Muscle layer of duodenum (tissue), 2 donors: ENCODE measurements around the gene BBLN.

Experiments used
- H3K27ac ChIP-seq: one replicate; pipeline ENCODE4 v1.7.0; 2013; ENCODE audit warnings: mild to moderate bottlenecking, low read length
- H3K27me3 ChIP-seq: one replicate; pipeline ENCODE4 v1.7.0; 2013; ENCODE audit warnings: low read depth, mild to moderate bottlenecking, control low read depth, low read length
- H3K36me3 ChIP-seq, 2 donors: one replicate each; pipeline ENCODE4 v1.7.0; 2013; ENCODE audit warnings: low read length in 2 of 2, control low read depth in 1 of 2, mild to moderate bottlenecking in 1 of 2; ENCODE audit not compliant: insufficient read depth in 2 of 2, control insufficient read depth in 1 of 2
- H3K4me1 ChIP-seq, 2 donors: one replicate each; pipeline ENCODE4 v1.7.0; 2013; ENCODE audit warnings: low read length in 2 of 2, mild to moderate bottlenecking in 2 of 2, control low read depth in 1 of 2, moderate library complexity in 1 of 2; ENCODE audit not compliant: insufficient read depth in 2 of 2, control insufficient read depth in 1 of 2
- H3K4me3 ChIP-seq, 2 donors: one replicate each; pipeline ENCODE4 v1.7.0; 2013; ENCODE audit warnings: low read length in 2 of 2, low read depth in 1 of 2, mild to moderate bottlenecking in 1 of 2
- H3K9me3 ChIP-seq, 2 donors: one replicate each; pipeline ENCODE4 v1.7.0; 2013; ENCODE audit warnings: low read length in 2 of 2, control low read depth in 1 of 2, mild to moderate bottlenecking in 1 of 2; ENCODE audit not compliant: control insufficient read depth in 1 of 2
- donor health status: healthy.

BBLN gene

GRCh38 chr9:128203707-128204551, 43.9 kb downstream of the BBLN start:
- Histone ChIP-seq H3K36me3 (no peaks in the 10 kb centered on the region), H3K4me1 (peaks cover 0 to 12% of the 10 kb centered on the region in 2 donors), H3K4me3 (peak overlapping the region; percentile 55 to 73), H3K27me3 (peaks cover 14% of the 10 kb centered on the region), H3K27ac (no peak overlapping the region), H3K9me3 (no peaks in the 10 kb centered on the region)

- Histone ChIP-seq H3K27ac (no peak overlapping the region), H3K4me3 (peak overlapping the region; percentile 55 to 73), H3K4me1 (peaks cover 0 to 12% of the 10 kb centered on the region in 2 donors)
Measured at GRCh38 chr9:128204858-128205257, 44.8 kb downstream of the BBLN start.

GRCh38 chr9:128205296-128205944, 45.4 kb downstream of the BBLN start:
- H3K27ac ChIP-seq = no peak overlapping the region
- no peaks in the 10 kb centered on the region for H3K9me3 ChIP-seq
- no peaks in the 10 kb centered on the region for H3K36me3 ChIP-seq
- peaks cover 14% of the 10 kb centered on the region for H3K27me3 ChIP-seq
- no peak overlapping the region for H3K4me3 ChIP-seq
- H3K4me1 ChIP-seq = peaks cover 0 to 12% of the 10 kb centered on the region in 2 donors

More at GRCh38 chr9:128204858-128205257, 44.8 kb downstream of the BBLN start:
- Histone ChIP-seq H3K9me3 (no peaks in the 10 kb centered on the region), H3K36me3 (no peaks in the 10 kb centered on the region), H3K27me3 (peaks cover 14% of the 10 kb centered on the region)

GRCh38 chr9:128206484-128206883, 46.4 kb downstream of the BBLN start:
- Histone ChIP-seq H3K4me3 (no peak overlapping the region), H3K36me3 (no peaks in the 10 kb centered on the region), H3K27ac (no peak overlapping the region), H3K9me3 (no peaks in the 10 kb centered on the region), H3K4me1 (peaks cover 0 to 12% of the 10 kb centered on the region in 2 donors), H3K27me3 (peaks cover 14% of the 10 kb centered on the region)

- no peak overlapping the region for H3K4me3 ChIP-seq
- H3K27ac ChIP-seq = no peak overlapping the region
- no peaks in the 10 kb centered on the region for H3K9me3 ChIP-seq
- H3K27me3 ChIP-seq = peaks cover 14% of the 10 kb centered on the region
- H3K36me3 ChIP-seq = no peaks in the 10 kb centered on the region
- H3K4me1 ChIP-seq = peaks cover 0 to 12% of the 10 kb centered on the region in 2 donors
Measured at GRCh38 chr9:128206916-128207910, 47.1 kb downstream of the BBLN start.

- no peaks in the 10 kb centered on the region for H3K36me3 ChIP-seq
- peaks cover 0 to 12% of the 10 kb centered on the region in 2 donors for H3K4me1 ChIP-seq
- H3K27me3 ChIP-seq = peaks cover 14% of the 10 kb centered on the region
- H3K9me3 ChIP-seq = no peaks in the 10 kb centered on the region
- no peak overlapping the region for H3K4me3 ChIP-seq
- no peak overlapping the region for H3K27ac ChIP-seq
Measured at GRCh38 chr9:128208386-128208785, 48.3 kb downstream of the BBLN start.

- Histone ChIP-seq H3K27me3 (peaks cover 11% of the 10 kb centered on the region), H3K4me3 (no peak overlapping the region), H3K9me3 (no peaks in the 10 kb centered on the region), H3K27ac (no peak overlapping the region), H3K36me3 (no peaks in the 10 kb centered on the region), H3K4me1 (peaks cover 0 to 5% of the 10 kb centered on the region in 2 donors)
Measured at GRCh38 chr9:128208946-128209669, 49.0 kb downstream of the BBLN start.

- no peaks in the 10 kb centered on the region for H3K4me1 ChIP-seq
- H3K9me3 ChIP-seq = no peaks in the 10 kb centered on the region
- no peaks in the 10 kb centered on the region for H3K27me3 ChIP-seq
- no peak overlapping the region for H3K27ac ChIP-seq
- H3K4me3 ChIP-seq = no peak overlapping the region
- H3K36me3 ChIP-seq = no peaks in the 10 kb centered on the region
Measured at GRCh38 chr9:128211186-128211980, 51.3 kb downstream of the BBLN start.

- no peaks in the 10 kb centered on the region for H3K36me3 ChIP-seq
- no peak overlapping the region for H3K4me3 ChIP-seq
- no peaks in the 10 kb centered on the region for H3K27me3 ChIP-seq
- peaks cover 0 to 3% of the 10 kb centered on the region in 2 donors for H3K4me1 ChIP-seq
- no peaks in the 10 kb centered on the region for H3K9me3 ChIP-seq
- no peak overlapping the region for H3K27ac ChIP-seq
Measured at GRCh38 chr9:128211981-128212281, 51.9 kb downstream of the BBLN start.
